ENCODE data around the gene VPS16. TPM values are rescaled to one million over a fixed set of nuclear protein-coding genes. Genes with fewer than 3 reads are reported as not detected.
A peak's percentile ranks its signal among the peaks of the same experiment; 100 is the strongest.
"Not testable (repeated sequence)": the region's sequence is repeated elsewhere in the genome, so short reads cannot be mapped to it uniquely, and the experiment has no call there.

The VPS16 gene
- total RNA-seq, 1 donor from 2014 or later, result 51.1 TPM

GRCh38 chr20:2807019-2807418, 33.5 kb upstream of the VPS16 start:
- peaks cover 6% of the 10 kb centered on the region for H3K36me3 Mint-ChIP-seq (ENCODE audit: unreplicated experiment)
- no peak for TF ChIP-seq CTCF (IDR thresholded peaks at IDR 0.05)
- H3K27me3 Mint-ChIP-seq (ENCODE audit: unreplicated experiment), result peaks cover 32% of the 10 kb centered on the region

GRCh38 chr20:2807929-2808328, 32.6 kb upstream of the VPS16 start:
- not testable (repeated sequence) for H3K27ac Mint-ChIP-seq (ENCODE audit: unreplicated experiment); H3K36me3 Mint-ChIP-seq (ENCODE audit: unreplicated experiment); H3K4me1 Mint-ChIP-seq (ENCODE audit: unreplicated experiment); H3K4me3 Mint-ChIP-seq (ENCODE audit: unreplicated experiment)
- peak; percentile 62 for DNase-seq (ENCODE audit: extremely low spot score, unreplicated experiment)
- Mint-ChIP-seq H3K27me3 (ENCODE audit: unreplicated experiment) (peaks cover 29% of the 10 kb centered on the region), H3K9me3 (ENCODE audit: unreplicated experiment) (peaks cover 12% of the 10 kb centered on the region)

More at GRCh38 chr20:2807019-2807418, 33.5 kb upstream of the VPS16 start:
- Mint-ChIP-seq H3K9me3 (ENCODE audit: unreplicated experiment) (peaks cover 7% of the 10 kb centered on the region), H3K4me3 (ENCODE audit: unreplicated experiment) (no peak overlapping the region), H3K4me1 (ENCODE audit: unreplicated experiment) (peaks cover 9% of the 10 kb centered on the region), H3K27ac (ENCODE audit: unreplicated experiment) (no peak overlapping the region)
- DNase-seq (ENCODE audit: extremely low spot score, unreplicated experiment), result peak; percentile 73

- Mint-ChIP-seq H3K36me3 (ENCODE audit: unreplicated experiment) (peaks cover 6% of the 10 kb centered on the region), H3K9me3 (ENCODE audit: unreplicated experiment) (peaks cover 12% of the 10 kb centered on the region), H3K4me1 (ENCODE audit: unreplicated experiment) (peaks cover 16% of the 10 kb centered on the region), H3K27ac (ENCODE audit: unreplicated experiment) (no peak overlapping the region), H3K4me3 (ENCODE audit: unreplicated experiment) (no peak overlapping the region), H3K27me3 (ENCODE audit: unreplicated experiment) (peaks cover 21% of the 10 kb centered on the region)
- no peak for TF ChIP-seq CTCF (IDR thresholded peaks at IDR 0.05)
- DNase-seq (ENCODE audit: extremely low spot score, unreplicated experiment), result peak; percentile 56
Measured at GRCh38 chr20:2809690-2810089, 30.9 kb upstream of the VPS16 start.

- no peak overlapping the region for H3K4me3 Mint-ChIP-seq (ENCODE audit: unreplicated experiment)
- DNase-seq (ENCODE audit: extremely low spot score, unreplicated experiment), result no peak
- H3K36me3 Mint-ChIP-seq (ENCODE audit: unreplicated experiment), result peaks cover 4% of the 10 kb centered on the region
- peaks cover 12% of the 10 kb centered on the region for H3K9me3 Mint-ChIP-seq (ENCODE audit: unreplicated experiment)
- no peak overlapping the region for H3K27ac Mint-ChIP-seq (ENCODE audit: unreplicated experiment)
- peaks cover 28% of the 10 kb centered on the region for H3K4me1 Mint-ChIP-seq (ENCODE audit: unreplicated experiment)
- TF ChIP-seq CTCF (IDR thresholded peaks at IDR 0.05), result no peak
- H3K27me3 Mint-ChIP-seq (ENCODE audit: unreplicated experiment), result peaks cover 11% of the 10 kb centered on the region
Measured at GRCh38 chr20:2812189-2812588, 28.4 kb upstream of the VPS16 start.

GRCh38 chr20:2814076-2814475, 26.5 kb upstream of the VPS16 start:
- Mint-ChIP-seq H3K27me3 (ENCODE audit: unreplicated experiment) (peaks cover 1% of the 10 kb centered on the region), H3K27ac (ENCODE audit: unreplicated experiment) (peak overlapping the region; percentile 55), H3K4me1 (ENCODE audit: unreplicated experiment) (peaks cover 43% of the 10 kb centered on the region), H3K9me3 (ENCODE audit: unreplicated experiment) (peaks cover 12% of the 10 kb centered on the region), H3K4me3 (ENCODE audit: unreplicated experiment) (no peak overlapping the region), H3K36me3 (ENCODE audit: unreplicated experiment) (peaks cover under 1% of the 10 kb centered on the region)
- peak; percentile 27 for DNase-seq (ENCODE audit: extremely low spot score, unreplicated experiment)
- no peak for TF ChIP-seq CTCF (IDR thresholded peaks at IDR 0.05)

- Mint-ChIP-seq H3K9me3 (ENCODE audit: unreplicated experiment) (peaks cover 12% of the 10 kb centered on the region), H3K4me3 (ENCODE audit: unreplicated experiment) (peak within 1 kb of the TSS; percentile 47), H3K27me3 (ENCODE audit: unreplicated experiment) (no peaks in the 10 kb centered on the region), H3K4me1 (ENCODE audit: unreplicated experiment) (peaks cover 48% of the 10 kb centered on the region), H3K36me3 (ENCODE audit: unreplicated experiment) (no peaks in the 10 kb centered on the region), H3K27ac (ENCODE audit: unreplicated experiment) (peak within 1 kb of the TSS; percentile 55)
- peak; percentile 96 for DNase-seq (ENCODE audit: extremely low spot score, unreplicated experiment)
- no peak for TF ChIP-seq CTCF (IDR thresholded peaks at IDR 0.05)
Measured at GRCh38 chr20:2814587-2815051, 25.9 kb upstream of the VPS16 start, which contains the start of gene C20orf141. C20orf141 (plus strand) TSS chr20:2814987; CDS start chr20:2815185, 198 bp downstream.
